DOHH2 (cell line): Measurements from ENCODE around the gene OR1J4.

Experiments
- H3F3A ChIP-seq: fragments of 200-600 bp; sonication (generic), shearing (Covaris generic); 2 replicates; pipeline ENCODE4 v1.6.0; 2016; ENCODE audit warnings: antibody characterized with exemption, mild to moderate bottlenecking; ENCODE audit not compliant: control insufficient read depth, insufficient read depth
- H3K27ac ChIP-seq: fragments of 200-600 bp; sonication (generic); 2 replicates; pipeline ENCODE4 v1.5.1; 2014; ENCODE audit warnings: low read depth, mild to moderate bottlenecking, low read length, moderate library complexity
- H3K27me3 ChIP-seq: fragments of 200-600 bp; sonication (generic); 2 replicates; pipeline ENCODE4 v1.6.1; 2014; ENCODE audit warnings: mild to moderate bottlenecking, low read length, mixed read lengths; ENCODE audit not compliant: control insufficient read depth
- H3K36me3 ChIP-seq: fragments of 200-600 bp; sonication (generic); 2 replicates; pipeline ENCODE4 v1.6.1; 2014; ENCODE audit warnings: mild to moderate bottlenecking, low read length, moderate library complexity, mixed read lengths; ENCODE audit not compliant: control insufficient read depth
- H3K4me1 ChIP-seq: fragments of 200-600 bp; sonication (generic); 2 replicates; pipeline ENCODE4 v1.6.1; 2014; ENCODE audit warnings: mild to moderate bottlenecking, low read length, mixed read lengths; ENCODE audit not compliant: control insufficient read depth
- H3K4me2 ChIP-seq: fragments of 200-600 bp; sonication (generic); 2 replicates; pipeline ENCODE4 v1.6.0; 2014; ENCODE audit warnings: mild to moderate bottlenecking, low read length, moderate library complexity
- H3K4me3 ChIP-seq: fragments of 200-600 bp; sonication (generic); 2 replicates; pipeline ENCODE4 v1.5.1; 2014; ENCODE audit warnings: mild to moderate bottlenecking, low read length, mixed read lengths
- H3K79me2 ChIP-seq: fragments of 200-600 bp; sonication (generic); 2 replicates; pipeline ENCODE4 v1.6.1; 2014; ENCODE audit warnings: mild to moderate bottlenecking, low read length, mixed read lengths; ENCODE audit not compliant: control insufficient read depth
- H3K9me2 ChIP-seq: fragments of 200-600 bp; sonication (generic); replicated peaks from 2 replicates; pipeline ENCODE4 v1.6.1; 2014; ENCODE audit warnings: mild to moderate bottlenecking, low read length, mixed read lengths; ENCODE audit not compliant: control insufficient read depth
- H3K9me3 ChIP-seq: fragments of 200-600 bp; sonication (generic); 2 replicates; pipeline ENCODE4 v1.6.1; 2014; ENCODE audit warnings: antibody characterized with exemption, low read length, mixed read lengths; ENCODE audit not compliant: control insufficient read depth, insufficient read depth
- H4K20me1 ChIP-seq: fragments of 200-600 bp; sonication (generic); 2 replicates; pipeline ENCODE4 v1.6.0; 2014; ENCODE audit warnings: low read depth, mild to moderate bottlenecking, antibody characterized with exemption, low read length, moderate library complexity; ENCODE audit not compliant: control insufficient read depth, insufficient read depth
- CTCF ChIP-seq: fragments of 200-600 bp; sonication (generic); IDR thresholded peaks from one replicate; pipeline ENCODE4 v1.5.1; 2014; ENCODE audit warnings: antibody characterized with exemption, mild to moderate bottlenecking, low read depth, low read length; ENCODE audit not compliant: poor library complexity, severe bottlenecking
- EZH2phosphoT487 ChIP-seq: fragments of 200-600 bp; sonication (generic); IDR thresholded peaks from 2 replicates; pipeline ENCODE4 v1.6.1; 2017; ENCODE audit warnings: borderline replicate concordance, mild to moderate bottlenecking, antibody characterized with exemption, low read length, moderate library complexity, mixed read lengths

The OR1J4 gene

DNA sequence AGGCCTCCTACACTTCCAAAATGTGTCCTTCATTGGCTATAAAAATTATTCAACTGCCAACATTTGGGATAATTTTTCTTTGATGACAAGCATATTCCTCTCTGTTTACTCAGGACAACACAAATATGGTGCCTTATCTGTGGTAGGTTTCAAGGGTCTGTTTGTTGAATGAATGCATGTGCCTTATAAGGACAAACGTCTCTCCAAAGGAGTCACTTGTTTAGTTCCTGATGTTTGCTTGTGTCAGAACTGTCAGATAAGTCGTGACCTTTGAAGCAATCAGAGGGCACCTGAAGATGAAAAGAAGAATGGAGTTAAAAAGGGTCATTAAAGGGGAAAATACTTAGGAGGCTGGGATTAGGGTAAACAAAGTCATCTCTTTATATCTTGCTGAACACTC, 12.0 kb upstream of the OR1J4 start:
- H3K79me2 ChIP-seq, result no peaks in the 10 kb centered on the region
- H3K27me3 ChIP-seq, result peaks cover 16% of the 10 kb centered on the region; the same call in 1 of the 2 replicates

DNA sequence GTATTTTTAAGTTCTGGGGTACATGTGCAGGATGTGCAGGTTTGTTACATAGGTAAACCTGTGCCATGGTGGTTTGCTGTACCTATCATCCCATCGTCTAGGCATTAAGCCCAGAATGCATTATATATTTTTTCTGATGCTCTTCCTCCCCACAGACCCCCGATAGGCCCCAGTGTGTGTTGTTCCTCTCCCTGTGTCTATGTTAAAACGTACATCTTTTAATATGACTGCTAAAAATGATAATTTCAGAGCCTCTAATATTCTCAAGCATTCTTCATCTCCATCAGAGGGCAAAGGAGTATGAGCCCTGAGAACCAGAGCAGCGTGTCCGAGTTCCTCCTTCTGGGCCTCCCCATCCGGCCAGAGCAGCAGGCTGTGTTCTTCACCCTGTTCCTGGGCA, 8.4 kb upstream of the OR1J4 start, which contains the start of gene OR1J2:
OR1J2 (plus strand) TSS at position 301 of the 400 bp plus-strand sequence; CDS start at position 301, 0 bp downstream.
- no peaks in the 10 kb centered on the region for H3K4me1 ChIP-seq
- H3K9me3 ChIP-seq, result no peaks in the 10 kb centered on the region
- peaks cover 17% of the 10 kb centered on the region; the same call in 1 of the 2 replicates for H3K27me3 ChIP-seq
- H3K79me2 ChIP-seq, result no peaks in the 10 kb centered on the region
- H3F3A ChIP-seq, result no peaks in the 10 kb centered on the region
- no peak within 1 kb of the TSS for H3K4me3 ChIP-seq
- H3K27ac ChIP-seq, result no peak within 1 kb of the TSS
- TF ChIP-seq CTCF (no peak), EZH2phosphoT487 (no peak)
- no peaks in the 10 kb centered on the region for H3K36me3 ChIP-seq
- H3K4me2 ChIP-seq, result no peak within 1 kb of the TSS
- H4K20me1 ChIP-seq, result no peaks in the 10 kb centered on the region
- no peaks in the 10 kb centered on the region for H3K9me2 ChIP-seq

More for the DNA sequence above, 12.0 kb upstream of the OR1J4 start:
- Histone ChIP-seq H4K20me1 (no peaks in the 10 kb centered on the region), H3K4me2 (no peak overlapping the region), H3F3A (no peaks in the 10 kb centered on the region), H3K4me1 (no peaks in the 10 kb centered on the region), H3K36me3 (no peaks in the 10 kb centered on the region), H3K27ac (no peak overlapping the region), H3K4me3 (no peak overlapping the region), H3K9me3 (no peaks in the 10 kb centered on the region), H3K9me2 (no peaks in the 10 kb centered on the region)
- TF ChIP-seq CTCF (no peak), EZH2phosphoT487 (no peak)

DNA sequence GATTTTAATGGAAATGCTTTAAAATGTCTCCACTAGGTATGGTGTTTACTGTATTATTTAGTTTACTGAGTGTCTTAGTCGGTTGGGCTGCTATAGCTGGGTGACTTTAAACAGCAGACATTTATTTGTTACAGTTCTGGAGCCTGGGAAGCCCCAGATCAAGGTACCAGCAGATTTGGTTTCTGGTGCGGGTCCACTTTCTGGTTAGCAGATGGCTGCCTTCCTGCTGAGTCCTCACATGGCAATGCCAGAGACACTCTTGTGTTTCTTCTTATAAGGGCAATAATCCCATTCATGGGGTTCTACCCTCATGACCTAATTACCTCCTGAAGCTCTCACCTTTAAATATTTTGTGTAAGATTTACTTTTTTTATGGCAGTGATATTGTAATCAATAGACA, 715 bp upstream of the OR1J4 start:
- H3F3A ChIP-seq, result no peaks in the 10 kb centered on the region
- peaks cover 5% of the 10 kb centered on the region; the same call in 1 of the 2 replicates for H3K27me3 ChIP-seq
- TF ChIP-seq CTCF (no peak), EZH2phosphoT487 (no peak)
- H3K4me1 ChIP-seq, result no peaks in the 10 kb centered on the region
- no peaks in the 10 kb centered on the region for H3K79me2 ChIP-seq
- no peaks in the 10 kb centered on the region for H3K9me3 ChIP-seq
- no peaks in the 10 kb centered on the region for H4K20me1 ChIP-seq
- no peak overlapping the region for H3K4me2 ChIP-seq
- no peaks in the 10 kb centered on the region for H3K36me3 ChIP-seq
- no peak overlapping the region for H3K27ac ChIP-seq
- H3K4me3 ChIP-seq, result no peak overlapping the region
- no peaks in the 10 kb centered on the region for H3K9me2 ChIP-seq

GRCh38 chr9:122519376-122519775, 435 bp downstream of the OR1J4 start:
- Histone ChIP-seq H3K4me2 (no peak overlapping the region), H3K27ac (no peak overlapping the region), H3K27me3 (peaks cover 5% of the 10 kb centered on the region; the same call in 1 of the 2 replicates), H3K36me3 (no peaks in the 10 kb centered on the region), H3K4me3 (no peak overlapping the region), H4K20me1 (no peaks in the 10 kb centered on the region), H3K9me2 (no peaks in the 10 kb centered on the region), H3F3A (no peaks in the 10 kb centered on the region), H3K4me1 (no peaks in the 10 kb centered on the region), H3K9me3 (no peaks in the 10 kb centered on the region), H3K79me2 (no peaks in the 10 kb centered on the region)
- TF ChIP-seq EZH2phosphoT487 (no peak), CTCF (no peak)
